Skeletal muscle satellite cell (primary cell): ENCODE measurements around the gene OXSR1.

Source experiments
- H3K27me3 ChIP-seq: 2 replicates; pipeline ENCODE4 v1.7.0; 2013; ENCODE audit warnings: low read length; ENCODE audit not compliant: control insufficient read depth, insufficient read depth
- H3K36me3 ChIP-seq: 2 replicates; pipeline ENCODE4 v1.7.0; 2013; ENCODE audit warnings: mild to moderate bottlenecking, control low read depth, low read length; ENCODE audit not compliant: insufficient read depth
- H3K4me1 ChIP-seq: 2 replicates; pipeline ENCODE4 v1.7.0; 2013; ENCODE audit warnings: low read length; ENCODE audit not compliant: control insufficient read depth, insufficient read depth
- H3K4me2 ChIP-seq: 2 replicates; pipeline ENCODE4 v1.7.0; 2013; ENCODE audit warnings: mild to moderate bottlenecking, low read length
- H3K4me3 ChIP-seq: 2 replicates; pipeline ENCODE4 v1.7.0; 2013; ENCODE audit warnings: low read length
- H3K9ac ChIP-seq: 2 replicates; pipeline ENCODE4 v1.7.0; 2013; ENCODE audit warnings: mild to moderate bottlenecking, low read depth, low read length, moderate library complexity
- H3K9me3 ChIP-seq: replicated peaks from 2 replicates; pipeline ENCODE4 v1.7.0; 2013; ENCODE audit warnings: mild to moderate bottlenecking, control low read depth, low read length

The OXSR1 gene

GRCh38 chr3:38139191-38139590 is 26.1 kb upstream of the OXSR1 start:
- Histone ChIP-seq H3K9me3 (no peaks in the 10 kb centered on the region), H3K4me1 (peaks cover 21% of the 10 kb centered on the region), H3K4me3 (peak overlapping the region; percentile 96), H3K36me3 (peaks cover 15% of the 10 kb centered on the region), H3K27me3 (no peaks in the 10 kb centered on the region), H3K4me2 (peak overlapping the region; percentile 96), H3K9ac (peak overlapping the region; percentile 83)

DNA sequence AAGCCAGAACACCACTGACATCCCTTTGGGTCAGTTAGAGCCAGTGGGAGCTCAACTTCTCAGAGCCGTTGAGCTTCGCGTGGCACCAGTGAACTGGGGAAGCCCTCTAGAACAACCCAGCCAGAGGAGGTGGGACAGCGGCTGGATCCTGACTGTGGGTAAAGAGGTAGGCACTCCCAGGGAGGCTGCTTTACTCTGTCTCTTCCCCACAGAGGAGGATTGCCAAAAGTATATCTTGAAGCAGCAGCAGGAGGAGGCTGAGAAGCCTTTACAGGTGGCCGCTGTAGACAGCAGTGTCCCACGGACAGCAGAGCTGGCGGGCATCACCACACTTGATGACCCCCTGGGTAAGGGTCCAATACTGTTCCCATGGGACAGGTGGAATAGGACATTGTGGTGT is 25.7 kb upstream of the OXSR1 start:
- no peaks in the 10 kb centered on the region for H3K9me3 ChIP-seq
- peak overlapping the region; percentile 83 for H3K9ac ChIP-seq
- peaks cover 21% of the 10 kb centered on the region for H3K4me1 ChIP-seq
- peak overlapping the region; percentile 96 for H3K4me2 ChIP-seq
- H3K27me3 ChIP-seq: no peaks in the 10 kb centered on the region
- peaks cover 12% of the 10 kb centered on the region for H3K36me3 ChIP-seq
- peak overlapping the region; percentile 96 for H3K4me3 ChIP-seq

GRCh38 chr3:38140326-38141172 is 24.8 kb upstream of the OXSR1 start:
- Histone ChIP-seq H3K9me3 (no peaks in the 10 kb centered on the region), H3K27me3 (no peaks in the 10 kb centered on the region), H3K9ac (no peak overlapping the region), H3K4me2 (no peak overlapping the region), H3K4me3 (no peak overlapping the region), H3K4me1 (peaks cover 21% of the 10 kb centered on the region), H3K36me3 (peaks cover 12% of the 10 kb centered on the region)

- Histone ChIP-seq H3K4me1 (peaks cover 16% of the 10 kb centered on the region), H3K9me3 (no peaks in the 10 kb centered on the region), H3K9ac (no peak overlapping the region), H3K27me3 (no peaks in the 10 kb centered on the region), H3K4me2 (no peak overlapping the region), H3K4me3 (no peak overlapping the region), H3K36me3 (peaks cover 12% of the 10 kb centered on the region)
These were observed 24.0 kb upstream of the OXSR1 start for GRCh38 chr3:38141173-38141951.

- no peaks in the 10 kb centered on the region for H3K9me3 ChIP-seq
- H3K4me1 ChIP-seq: peaks cover 16% of the 10 kb centered on the region
- no peaks in the 10 kb centered on the region for H3K27me3 ChIP-seq
- H3K4me3 ChIP-seq: no peak overlapping the region
- H3K9ac ChIP-seq: no peak overlapping the region
- no peak overlapping the region for H3K4me2 ChIP-seq
- peaks cover 12% of the 10 kb centered on the region for H3K36me3 ChIP-seq
These were observed 23.4 kb upstream of the OXSR1 start for GRCh38 chr3:38141952-38142273.

- H3K9me3 ChIP-seq: no peaks in the 10 kb centered on the region
- no peak overlapping the region for H3K4me3 ChIP-seq
- H3K9ac ChIP-seq: no peak overlapping the region
- no peaks in the 10 kb centered on the region for H3K27me3 ChIP-seq
- H3K36me3 ChIP-seq: peaks cover 12% of the 10 kb centered on the region
- no peak overlapping the region for H3K4me2 ChIP-seq
- peaks cover 9% of the 10 kb centered on the region for H3K4me1 ChIP-seq
These were observed 22.4 kb upstream of the OXSR1 start for GRCh38 chr3:38142959-38143358.

GRCh38 chr3:38143511-38143910 is 21.8 kb upstream of the OXSR1 start:
- Histone ChIP-seq H3K9ac (no peak overlapping the region), H3K9me3 (no peaks in the 10 kb centered on the region), H3K36me3 (peaks cover 12% of the 10 kb centered on the region), H3K4me2 (no peak overlapping the region), H3K4me1 (peaks cover 6% of the 10 kb centered on the region), H3K27me3 (no peaks in the 10 kb centered on the region), H3K4me3 (no peak overlapping the region)

DNA sequence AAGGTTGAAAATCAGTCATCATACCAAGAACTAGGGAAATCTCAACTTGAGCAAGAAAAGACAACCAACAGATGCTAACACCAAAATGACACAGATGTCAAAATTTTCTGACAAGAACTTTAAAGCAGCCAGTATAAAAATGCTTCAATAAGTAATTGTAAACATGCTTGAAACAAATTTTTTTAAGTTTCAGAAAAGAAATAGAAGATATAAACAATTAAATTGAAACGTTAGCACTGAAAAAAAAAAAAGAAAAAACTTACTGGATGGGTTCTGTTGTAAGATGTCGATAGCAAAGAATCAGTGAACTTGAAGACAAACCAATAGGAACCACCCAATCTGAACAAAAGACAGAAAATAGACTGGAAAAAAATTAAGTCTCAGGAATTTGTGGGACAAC is 18.8 kb upstream of the OXSR1 start:
- no peak overlapping the region for H3K9ac ChIP-seq
- H3K36me3 ChIP-seq: peaks cover 8% of the 10 kb centered on the region
- H3K9me3 ChIP-seq: no peaks in the 10 kb centered on the region
- H3K4me2 ChIP-seq: no peak overlapping the region
- H3K27me3 ChIP-seq: no peaks in the 10 kb centered on the region
- H3K4me1 ChIP-seq: peaks cover under 1% of the 10 kb centered on the region
- no peak overlapping the region for H3K4me3 ChIP-seq

DNA sequence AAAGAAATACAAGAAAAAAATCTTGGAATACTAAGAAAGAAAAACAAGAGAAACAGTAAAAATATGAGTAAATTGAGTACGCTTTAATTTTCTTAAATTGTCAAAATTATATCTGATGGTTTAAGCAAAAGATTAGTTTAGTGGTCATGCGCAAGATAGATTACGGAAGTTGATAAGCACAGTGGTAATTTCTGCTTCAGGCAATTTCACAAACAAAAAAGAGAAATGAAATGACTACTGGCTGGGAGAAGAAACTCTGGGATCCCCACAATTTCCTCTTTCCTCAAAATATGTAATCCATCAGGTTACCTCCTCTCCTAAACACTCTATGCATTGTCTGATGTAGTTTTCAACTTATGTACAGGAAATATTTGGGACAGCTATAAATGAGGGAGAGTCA is 17.9 kb upstream of the OXSR1 start:
- peaks cover 6% of the 10 kb centered on the region for H3K4me1 ChIP-seq
- no peak overlapping the region for H3K4me2 ChIP-seq
- H3K9ac ChIP-seq: no peak overlapping the region
- H3K4me3 ChIP-seq: no peak overlapping the region
- H3K27me3 ChIP-seq: no peaks in the 10 kb centered on the region
- no peaks in the 10 kb centered on the region for H3K36me3 ChIP-seq
- no peaks in the 10 kb centered on the region for H3K9me3 ChIP-seq

- Histone ChIP-seq H3K9ac (no peak overlapping the region), H3K27me3 (no peaks in the 10 kb centered on the region), H3K4me1 (peaks cover 6% of the 10 kb centered on the region), H3K4me3 (no peak overlapping the region), H3K9me3 (no peaks in the 10 kb centered on the region), H3K4me2 (no peak overlapping the region), H3K36me3 (no peaks in the 10 kb centered on the region)
These were observed 16.9 kb upstream of the OXSR1 start for GRCh38 chr3:38148311-38148882.

- peaks cover 15% of the 10 kb centered on the region for H3K4me1 ChIP-seq
- no peaks in the 10 kb centered on the region for H3K9me3 ChIP-seq
- H3K36me3 ChIP-seq: no peaks in the 10 kb centered on the region
- H3K27me3 ChIP-seq: no peaks in the 10 kb centered on the region
- no peak overlapping the region for H3K9ac ChIP-seq
- H3K4me2 ChIP-seq: no peak overlapping the region
- H3K4me3 ChIP-seq: no peak overlapping the region
These were observed 15.6 kb upstream of the OXSR1 start for GRCh38 chr3:38149708-38150107.
